Hepatic stellate cell (primary cell): Measurements from ENCODE around the gene ZBTB20.

Experiments used
- DNase-seq: peaks from one replicate; pipeline ENCODE4 v3.0.0; 2011; ENCODE audit warnings: low spot score

The ZBTB20 gene

DNA sequence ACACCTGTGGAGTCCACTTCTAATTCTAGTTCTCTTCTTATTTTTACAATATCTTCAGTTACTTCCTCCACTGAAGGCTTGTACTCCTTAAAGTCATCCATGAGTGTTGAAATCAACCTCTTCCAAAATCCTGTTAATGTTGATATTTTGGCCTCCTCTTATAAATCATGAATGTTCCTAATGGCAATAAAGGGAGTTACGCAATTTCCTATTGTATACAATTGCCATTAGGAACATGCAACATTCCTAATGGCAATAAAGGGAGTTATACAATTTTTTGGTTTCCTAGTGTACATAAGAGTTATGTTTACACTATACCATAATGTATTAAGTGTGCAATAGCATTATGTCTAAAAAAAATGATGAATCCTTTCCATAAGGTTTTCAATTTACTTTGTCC lies 862.4 kb downstream of the ZBTB20 start:
- DNase-seq: no peak
